IMR-90 (cell line): ENCODE results near the gene HOXB8. TPM values are rescaled to one million over a fixed set of nuclear protein-coding genes. Genes with fewer than 3 reads are reported as not detected.

Source experiments
- ATAC-seq: fragments of 200-7000 bp; cut with Tn5 transposase; 2 replicates; pipeline ENCODE4 v1.9.1; 2020; ENCODE audit warnings: low read depth, mild to moderate bottlenecking, moderate library complexity
- BruUV-seq: library from RNA; stranded (reverse); fragments of 400-500 nt; replicated peaks from 2 replicates; lab custom pipeline; 2021; lab: Mats Ljungman, UMichigan
- CTCF ChIA-PET: fragments of 300-600 bp; formaldehyde crosslinking; extraction: SDS; loops from one replicate; lab custom pipeline; 2021; ENCODE audit warnings: antibody characterized with exemption; lab: Yijun Ruan, JAX
- POLR2A ChIA-PET: fragments of 300-600 bp; sonication (Branson Sonifier 250); formaldehyde crosslinking; loops from one replicate; lab custom pipeline; 2022; ENCODE audit warnings: antibody characterized with exemption; ENCODE audit not compliant: unreplicated experiment; lab: Charles Lee
- DNase-seq: peaks from one replicate; pipeline ENCODE4 v3.0.0; 2013
- H2AFZ ChIP-seq: replicated peaks from 2 replicates; pipeline ENCODE3; 2013; ENCODE audit warnings: low read length, mild to moderate bottlenecking; ENCODE audit not compliant: poor library complexity
- H2AK5ac ChIP-seq: 2 replicates; pipeline ENCODE4 v1.6.1; 2013; ENCODE audit warnings: low read depth, low read length, inconsistent platforms
- H2AK9ac ChIP-seq: replicated peaks from 2 replicates; pipeline ENCODE3; 2013; ENCODE audit warnings: mild to moderate bottlenecking, low read depth, low read length, moderate library complexity; ENCODE audit not compliant: poor library complexity
- H2BK120ac ChIP-seq: 2 replicates; pipeline ENCODE4 v1.6.1; 2013; ENCODE audit warnings: low read depth, low read length, inconsistent platforms
- H2BK15ac ChIP-seq: 3 replicates; pipeline ENCODE4 v1.6.1; 2013; ENCODE audit warnings: low read depth, low read length, inconsistent platforms
- H2BK20ac ChIP-seq: 2 replicates; pipeline ENCODE4 v1.6.1; 2013; ENCODE audit warnings: low read depth, mild to moderate bottlenecking, inconsistent platforms, low read length, moderate library complexity
- H2BK5ac ChIP-seq: 2 replicates; pipeline ENCODE4 v1.6.1; 2013; ENCODE audit warnings: mild to moderate bottlenecking, low read depth, low read length, inconsistent platforms; ENCODE audit not compliant: poor library complexity, severe bottlenecking
- H3K14ac ChIP-seq: replicated peaks from 2 replicates; pipeline ENCODE4 v1.6.1; 2013; ENCODE audit warnings: low read depth, low read length, inconsistent platforms
- H3K18ac ChIP-seq: 2 replicates; pipeline ENCODE4 v1.6.1; 2013; ENCODE audit warnings: low read depth, low read length, control low read depth
- H3K23ac ChIP-seq: 2 replicates; pipeline ENCODE4 v1.6.1; 2013; ENCODE audit warnings: low read depth, low read length, inconsistent platforms
- H3K27ac ChIP-seq: 2 replicates; pipeline ENCODE4 v1.5.1; 2013; ENCODE audit warnings: mild to moderate bottlenecking, control low read depth, low read length; ENCODE audit not compliant: insufficient read depth
- H3K27me3 ChIP-seq: 2 replicates; pipeline ENCODE4 v1.6.1; 2013; ENCODE audit warnings: low read length; ENCODE audit not compliant: control insufficient read depth, insufficient read depth
- H3K36me3 ChIP-seq: 2 replicates; pipeline ENCODE4 v1.6.1; 2013; ENCODE audit warnings: low read length, mixed read lengths; ENCODE audit not compliant: control insufficient read depth, insufficient read depth
- H3K4ac ChIP-seq: 2 replicates; pipeline ENCODE4 v1.6.1; 2013; ENCODE audit warnings: low read depth, low read length, inconsistent platforms
- H3K4me1 ChIP-seq: 2 replicates; pipeline ENCODE4 v1.6.1; 2013; ENCODE audit warnings: low read length, mixed read lengths; ENCODE audit not compliant: control insufficient read depth, insufficient read depth
- H3K4me2 ChIP-seq: 2 replicates; pipeline ENCODE4 v1.6.1; 2013; ENCODE audit warnings: low read depth, mild to moderate bottlenecking, control low read depth, low read length, moderate library complexity
- H3K4me3 ChIP-seq: 2 replicates; pipeline ENCODE4 v1.5.1; 2013; ENCODE audit warnings: low read depth, mild to moderate bottlenecking, control low read depth, low read length, moderate library complexity; ENCODE audit not compliant: insufficient read depth
- H3K56ac ChIP-seq: 2 replicates; pipeline ENCODE4 v1.6.1; 2013; ENCODE audit warnings: low read length, inconsistent platforms; ENCODE audit not compliant: insufficient read depth; ENCODE audit errors: extremely low read depth
- H3K79me1 ChIP-seq, 2 experiments: 2 replicates each; pipeline ENCODE4 v1.6.1; 2013; ENCODE audit warnings: low read length in 2 of 2, inconsistent platforms in 1 of 2, low read depth in 1 of 2
- H3K9ac ChIP-seq: 2 replicates; pipeline ENCODE4 v1.6.1; 2013; ENCODE audit warnings: low read depth, low read length, control low read depth
- H3K9me1 ChIP-seq: 2 replicates; pipeline ENCODE4 v1.6.1; 2013; ENCODE audit warnings: low read length, inconsistent platforms; ENCODE audit not compliant: insufficient read depth
- H3K9me3 ChIP-seq: 2 replicates; pipeline ENCODE4 v1.6.1; 2013; ENCODE audit warnings: low read length; ENCODE audit not compliant: control insufficient read depth, insufficient read depth
- H4K20me1 ChIP-seq: 2 replicates; pipeline ENCODE4 v1.6.1; 2013; ENCODE audit warnings: low read length, inconsistent platforms; ENCODE audit not compliant: insufficient read depth
- H4K5ac ChIP-seq: 2 replicates; pipeline ENCODE4 v1.6.1; 2013; ENCODE audit warnings: mild to moderate bottlenecking, low read depth, low read length, control low read depth
- H4K8ac ChIP-seq, 2 experiments: 2 replicates each; pipeline ENCODE4 v1.6.1; 2013; ENCODE audit warnings: low read depth in 2 of 2, low read length in 2 of 2, control low read depth in 1 of 2, inconsistent platforms in 1 of 2
- H4K91ac ChIP-seq: 2 replicates; pipeline ENCODE4 v1.6.1; 2013; ENCODE audit warnings: low read depth, low read length, inconsistent platforms; ENCODE audit not compliant: insufficient read depth
- BHLHE40 ChIP-seq: fragments of 150-350 bp; IDR thresholded peaks from 2 replicates; pipeline ENCODE4 v1.6.1; 2016; ENCODE audit warnings: mild to moderate bottlenecking, low read depth, low read length
- CEBPB ChIP-seq: IDR thresholded peaks from 2 replicates; pipeline ENCODE4 v1.6.1; 2012; ENCODE audit warnings: low read depth, low read length, improper control_type of control experiment
- CTCF ChIP-seq: conservative IDR thresholded peaks from 2 replicates; pipeline ENCODE4 v1.5.1; 2012; ENCODE audit warnings: mild to moderate bottlenecking, low read depth, low read length, improper control_type of control experiment
- MAZ ChIP-seq: IDR thresholded peaks from 2 replicates; pipeline ENCODE4 v1.6.1; 2012; ENCODE audit warnings: low read depth, mild to moderate bottlenecking, low read length, improper control_type of control experiment, moderate library complexity, borderline replicate concordance
- POLR2A ChIP-seq: IDR thresholded peaks from 2 replicates; pipeline ENCODE4 v1.6.1; 2012; ENCODE audit warnings: mild to moderate bottlenecking, low read depth, low read length
- RFX5 ChIP-seq: IDR thresholded peaks from 2 replicates; pipeline ENCODE4 v1.8.0; 2012; ENCODE audit warnings: low read depth, mild to moderate bottlenecking, low read length, moderate library complexity
- USF2 ChIP-seq: fragments of 150-350 bp; IDR thresholded peaks from 2 replicates; pipeline ENCODE4 v1.6.1; 2017; ENCODE audit warnings: mild to moderate bottlenecking, antibody characterized with exemption, low read length, low read depth
- WGBS, 2 experiments: methylation state at CpG; one replicate each; pipeline versions ENCODE4 v1.1.5 to v1.1.7; 2013; ENCODE audit warnings: missing lambda C conversion rate in 2 of 2; ENCODE audit not compliant: insufficient read length in 1 of 2; ENCODE audit errors: extremely low coverage in 2 of 2; 5-methylcytosine and 5-hydroxymethylcytosine counted together
- dilution Hi-C: fragments of 300-500 bp; cut with HindIII; formaldehyde crosslinking; loops from one replicate; pipeline ENCODE4 v1.14.3; 2018; ENCODE audit warnings: low sequenced_read_pairs; ENCODE audit not compliant: unreplicated experiment
- in situ Hi-C: fragments of 300-500 bp; cut with MboI; formaldehyde crosslinking; loops from 3 replicates; pipeline ENCODE4 v1.14.3; 2019; ENCODE audit warnings: low sequenced_read_pairs, inconsistent platforms, mixed read lengths
- intact Hi-C: fragments of 100-400 bp; cut with micrococcal nuclease; formaldehyde crosslinking; loops from 2 replicates; pipeline ENCODE4 v1.10.0; 2022
- polyA plus RNA-seq, 3 experiments: library from polyadenylated mRNA; depleted of rRNA; stranded (reverse); fragments of >200 nt; gene quantifications; 2 replicates each; pipeline ENCODE4 v1.2.3, GENCODE V29; 2012; ENCODE audit warnings: low replicate concordance in 1 of 3
- total RNA-seq: library from RNA; depleted of rRNA; stranded (reverse); fragments of >200 nt; gene quantifications from 2 replicates; pipeline ENCODE4 v1.2.3, GENCODE V29; 2012

The HOXB8 gene
- total and polyA plus RNA-seq, 2 of the 4 experiments (the other 2 are of a cell fraction): 0.54 to 5.3 TPM

- TF ChIP-seq MAZ (no peak), RFX5 (no peak)
Observed at GRCh38 chr17:48620461-48621139, 5.5 kb upstream of the HOXB8 start (continued).

GRCh38 chr17:48619826-48620449 is 4.8 kb upstream of the HOXB8 start:
- no peak overlapping the region for H2BK15ac ChIP-seq
- H3K4me1 ChIP-seq: no peaks in the 10 kb centered on the region; the same call in 1 of the 2 replicates
- H3K23ac ChIP-seq: no peak overlapping the region
- dilution Hi-C loops (no loop called here), in situ Hi-C loops (loop anchor here (10.0 kb wide), 1 partner anchor 455 kb away; no protein-coding TSS in a partner anchor), intact Hi-C loops (loop anchor here (2.0 kb wide), 3 partner anchors 357 to 485 kb away; no protein-coding TSS in a partner anchor)
- no TSS peak for BruUV-seq
- no peak overlapping the region for H2AK5ac ChIP-seq
- ChIA-PET POLR2A (no interaction called here), CTCF (no interaction called here)
- H3K9ac ChIP-seq: no peak overlapping the region
- H3K56ac ChIP-seq: no peak overlapping the region
- no peak for TF ChIP-seq CEBPB
- TF ChIP-seq BHLHE40: no peak
- no peak for TF ChIP-seq POLR2A
- no peak for TF ChIP-seq USF2
- TF ChIP-seq CTCF: no peak
- no peak overlapping the region for H4K8ac ChIP-seq
- no peak overlapping the region for H3K4ac ChIP-seq
- ATAC-seq (no peak), DNase-seq (no peak)
- H2BK5ac ChIP-seq: no peak overlapping the region
- H2BK20ac ChIP-seq: no peak overlapping the region
- H3K9me1 ChIP-seq: no peaks in the 10 kb centered on the region; the same call in 1 of the 2 replicates
- H2BK120ac ChIP-seq: no peak overlapping the region
- H3K4me2 ChIP-seq: no peak overlapping the region
- no peak overlapping the region for H3K27ac ChIP-seq
- H4K20me1 ChIP-seq: peaks cover 9% of the 10 kb centered on the region; the same call in 1 of the 2 replicates
- H3K9me3 ChIP-seq: peaks cover 11% of the 10 kb centered on the region
- no peaks in the 10 kb centered on the region for H3K79me1 ChIP-seq
- H2AFZ ChIP-seq: no peak overlapping the region
- H3K18ac ChIP-seq: no peak overlapping the region
- H3K4me3 ChIP-seq: no peak overlapping the region
- H3K27me3 ChIP-seq: peaks cover 95% of the 10 kb centered on the region
- no peak overlapping the region for H4K5ac ChIP-seq
- H3K14ac ChIP-seq: no peak overlapping the region
- H4K91ac ChIP-seq: no peak overlapping the region
- WGBS, 2 experiments: 50% methylated on average over 10 of the region's 32 CpGs; no CpG with 5 or more reads in 1 of the 2 experiments
- no peak overlapping the region for H2AK9ac ChIP-seq
- no peaks in the 10 kb centered on the region for H3K36me3 ChIP-seq
